Measurements from ENCODE around the gene TECTA. TPM values are rescaled to one million over a fixed set of nuclear protein-coding genes. Genes with fewer than 3 reads are reported as not detected.

The TECTA gene
- total RNA-seq, 1 donor from 2014 or later, result 0.94 TPM

DNA sequence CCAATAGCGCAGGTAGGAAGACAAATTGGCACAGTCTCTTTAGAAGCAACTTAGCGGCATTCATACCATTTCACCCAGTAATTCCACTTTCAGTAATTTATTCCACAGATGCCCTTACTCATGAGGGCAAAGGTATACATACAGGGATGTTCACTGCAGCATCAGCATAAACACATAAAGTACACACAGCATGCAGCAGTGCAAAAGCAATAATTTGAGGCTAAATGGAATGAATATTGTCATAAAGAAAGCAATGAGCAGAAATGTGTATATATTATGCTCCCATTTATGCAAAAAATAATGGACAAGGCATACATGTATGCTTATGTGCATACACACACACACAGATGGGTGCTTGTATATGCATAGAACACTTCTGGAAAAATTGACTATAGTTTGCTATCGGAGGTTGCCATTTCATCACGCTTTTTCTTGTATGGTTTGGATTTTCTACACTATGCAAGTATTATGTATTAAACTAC, 50.2 kb downstream of the TECTA start:
- no peaks in the 10 kb centered on the region for H3K27me3 Mint-ChIP-seq (ENCODE audit: unreplicated experiment)
- no peak for DNase-seq (ENCODE audit: extremely low spot score, unreplicated experiment)
- H3K4me3 Mint-ChIP-seq (ENCODE audit: unreplicated experiment), result no peak overlapping the region
- no peak overlapping the region for H3K27ac Mint-ChIP-seq (ENCODE audit: unreplicated experiment)
- no peaks in the 10 kb centered on the region for H3K4me1 Mint-ChIP-seq (ENCODE audit: unreplicated experiment)
- no peaks in the 10 kb centered on the region for H3K9me3 Mint-ChIP-seq (ENCODE audit: unreplicated experiment)
- no peaks in the 10 kb centered on the region for H3K36me3 Mint-ChIP-seq (ENCODE audit: unreplicated experiment)
- TF ChIP-seq, protein P1, sequence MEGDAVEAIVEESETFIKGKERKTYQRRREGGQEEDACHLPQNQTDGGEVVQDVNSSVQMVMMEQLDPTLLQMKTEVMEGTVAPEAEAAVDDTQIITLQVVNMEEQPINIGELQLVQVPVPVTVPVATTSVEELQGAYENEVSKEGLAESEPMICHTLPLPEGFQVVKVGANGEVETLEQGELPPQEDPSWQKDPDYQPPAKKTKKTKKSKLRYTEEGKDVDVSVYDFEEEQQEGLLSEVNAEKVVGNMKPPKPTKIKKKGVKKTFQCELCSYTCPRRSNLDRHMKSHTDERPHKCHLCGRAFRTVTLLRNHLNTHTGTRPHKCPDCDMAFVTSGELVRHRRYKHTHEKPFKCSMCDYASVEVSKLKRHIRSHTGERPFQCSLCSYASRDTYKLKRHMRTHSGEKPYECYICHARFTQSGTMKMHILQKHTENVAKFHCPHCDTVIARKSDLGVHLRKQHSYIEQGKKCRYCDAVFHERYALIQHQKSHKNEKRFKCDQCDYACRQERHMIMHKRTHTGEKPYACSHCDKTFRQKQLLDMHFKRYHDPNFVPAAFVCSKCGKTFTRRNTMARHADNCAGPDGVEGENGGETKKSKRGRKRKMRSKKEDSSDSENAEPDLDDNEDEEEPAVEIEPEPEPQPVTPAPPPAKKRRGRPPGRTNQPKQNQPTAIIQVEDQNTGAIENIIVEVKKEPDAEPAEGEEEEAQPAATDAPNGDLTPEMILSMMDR (IDR thresholded peaks at IDR 0.05), result no peak

DNA sequence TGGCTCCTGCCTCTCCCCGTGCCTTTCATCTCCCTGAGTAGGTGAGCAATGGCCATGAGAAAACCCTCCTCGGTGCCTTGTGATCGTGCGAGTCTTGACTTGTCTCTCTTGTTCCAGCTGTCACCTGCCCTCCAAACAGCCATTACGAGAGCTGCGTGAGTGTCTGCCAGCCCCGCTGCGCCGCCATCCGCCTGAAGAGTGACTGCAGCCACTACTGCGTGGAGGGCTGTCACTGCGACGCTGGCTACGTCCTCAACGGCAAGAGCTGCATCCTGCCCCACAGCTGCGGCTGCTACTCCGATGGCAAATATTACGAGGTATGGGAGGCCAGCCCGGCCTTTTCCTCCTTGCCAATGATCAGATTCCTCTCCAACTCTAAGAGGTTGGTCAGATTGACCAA, 51.7 kb downstream of the TECTA start:
- H3K9me3 Mint-ChIP-seq (ENCODE audit: unreplicated experiment), result no peaks in the 10 kb centered on the region
- H3K27ac Mint-ChIP-seq (ENCODE audit: unreplicated experiment), result no peak overlapping the region
- no peaks in the 10 kb centered on the region for H3K36me3 Mint-ChIP-seq (ENCODE audit: unreplicated experiment)
- H3K4me1 Mint-ChIP-seq (ENCODE audit: unreplicated experiment), result no peaks in the 10 kb centered on the region
- no peaks in the 10 kb centered on the region for H3K27me3 Mint-ChIP-seq (ENCODE audit: unreplicated experiment)
- DNase-seq (ENCODE audit: extremely low spot score, unreplicated experiment), result no peak
- no peak overlapping the region for H3K4me3 Mint-ChIP-seq (ENCODE audit: unreplicated experiment)
- TF ChIP-seq, protein P1 (IDR thresholded peaks at IDR 0.05), result no peak

GRCh38 chr11:121153472-121153871, 52.4 kb downstream of the TECTA start:
- TF ChIP-seq, protein P1 (IDR thresholded peaks at IDR 0.05), result no peak
- no peaks in the 10 kb centered on the region for H3K27me3 Mint-ChIP-seq (ENCODE audit: unreplicated experiment)
- H3K4me3 Mint-ChIP-seq (ENCODE audit: unreplicated experiment), result no peak overlapping the region
- no peak for DNase-seq (ENCODE audit: extremely low spot score, unreplicated experiment)
- H3K36me3 Mint-ChIP-seq (ENCODE audit: unreplicated experiment), result no peaks in the 10 kb centered on the region
- no peak overlapping the region for H3K27ac Mint-ChIP-seq (ENCODE audit: unreplicated experiment)
- H3K9me3 Mint-ChIP-seq (ENCODE audit: unreplicated experiment), result no peaks in the 10 kb centered on the region
- no peaks in the 10 kb centered on the region for H3K4me1 Mint-ChIP-seq (ENCODE audit: unreplicated experiment)

DNA sequence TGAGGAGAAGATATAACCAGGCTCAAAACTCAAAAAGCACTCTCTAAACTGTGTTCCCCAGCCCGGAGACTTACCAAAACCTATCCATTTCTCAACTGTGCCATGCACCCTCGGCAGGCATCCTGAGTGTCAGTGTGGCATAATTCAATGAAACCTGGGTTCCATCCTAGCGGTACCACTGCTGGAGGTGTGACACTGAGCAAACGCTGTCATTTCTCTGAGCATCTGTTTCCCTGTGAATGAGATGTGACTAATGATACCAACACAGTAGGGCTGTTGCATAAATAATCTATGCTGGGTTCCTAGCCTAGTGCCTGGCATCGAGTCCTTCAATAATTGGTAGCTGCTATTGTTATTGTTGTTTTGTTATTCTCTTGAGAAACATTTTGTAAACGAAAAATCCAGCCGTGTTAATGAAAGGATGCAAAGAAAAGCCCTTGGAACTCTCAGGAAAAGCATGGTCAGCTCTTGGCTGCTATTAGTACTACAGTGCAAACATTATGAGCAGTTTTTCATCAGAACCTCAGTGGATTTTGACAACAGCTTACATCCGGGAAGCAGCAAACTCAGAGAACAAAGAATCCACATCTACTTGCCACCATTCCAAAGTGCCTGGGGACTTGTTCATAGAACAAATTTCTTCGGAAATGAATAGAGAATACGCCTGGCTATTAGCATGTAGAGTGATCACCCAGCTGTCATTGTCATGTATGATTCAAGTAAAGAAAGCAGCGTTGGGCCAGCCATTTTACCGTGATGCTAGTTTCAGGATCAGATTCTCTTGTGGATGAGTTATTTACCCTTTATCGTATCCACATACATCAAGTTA, 53.7 kb downstream of the TECTA start:
- Mint-ChIP-seq H3K4me3 (ENCODE audit: unreplicated experiment) (no peak overlapping the region), H3K9me3 (ENCODE audit: unreplicated experiment) (no peaks in the 10 kb centered on the region), H3K27ac (ENCODE audit: unreplicated experiment) (no peak overlapping the region), H3K4me1 (ENCODE audit: unreplicated experiment) (no peaks in the 10 kb centered on the region), H3K27me3 (ENCODE audit: unreplicated experiment) (no peaks in the 10 kb centered on the region), H3K36me3 (ENCODE audit: unreplicated experiment) (no peaks in the 10 kb centered on the region)
- DNase-seq (ENCODE audit: extremely low spot score, unreplicated experiment), result no peak
- TF ChIP-seq, protein P1 (IDR thresholded peaks at IDR 0.05), result no peak

DNA sequence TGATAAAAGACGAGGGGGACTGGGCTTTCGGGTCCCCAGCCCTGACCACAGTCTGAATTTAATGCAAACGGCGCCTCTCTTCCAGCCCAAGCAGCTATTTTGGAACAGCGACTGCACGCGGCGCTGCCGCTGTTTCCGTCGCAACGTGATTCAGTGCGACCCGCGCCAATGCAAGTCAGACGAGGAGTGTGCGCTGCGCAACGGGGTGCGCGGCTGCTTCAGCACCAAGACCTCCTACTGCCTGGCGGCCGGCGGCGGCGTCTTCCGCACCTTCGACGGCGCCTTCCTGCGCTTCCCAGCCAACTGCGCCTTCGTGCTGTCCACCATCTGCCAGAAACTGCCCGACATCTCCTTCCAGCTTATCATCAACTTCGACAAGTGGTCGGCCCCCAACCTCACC, 56.7 kb downstream of the TECTA start:
- no peak overlapping the region for H3K4me3 Mint-ChIP-seq (ENCODE audit: unreplicated experiment)
- no peak for DNase-seq (ENCODE audit: extremely low spot score, unreplicated experiment)
- no peaks in the 10 kb centered on the region for H3K27me3 Mint-ChIP-seq (ENCODE audit: unreplicated experiment)
- H3K27ac Mint-ChIP-seq (ENCODE audit: unreplicated experiment), result no peak overlapping the region
- no peaks in the 10 kb centered on the region for H3K9me3 Mint-ChIP-seq (ENCODE audit: unreplicated experiment)
- no peaks in the 10 kb centered on the region for H3K4me1 Mint-ChIP-seq (ENCODE audit: unreplicated experiment)
- TF ChIP-seq, protein P1 (IDR thresholded peaks at IDR 0.05), result no peak
- H3K36me3 Mint-ChIP-seq (ENCODE audit: unreplicated experiment), result no peaks in the 10 kb centered on the region

All from osteocyte (in vitro differentiated cells).